HG02571 (cell line): ENCODE data around the gene SLC44A3.
"Not testable (repeated sequence)": the region's sequence is repeated elsewhere in the genome, so short reads cannot be mapped to it uniquely, and the experiment has no call there.

Experiments used
- ATAC-seq: cut with Tn5 transposase; IDR thresholded peaks from one replicate; pipeline ENCODE4 v1.9.1; 2021; ENCODE audit warnings: mild to moderate bottlenecking, moderate library complexity; ENCODE audit not compliant: unreplicated experiment

Gene SLC44A3

GRCh38 chr1:94929351-94930217 is 109.4 kb downstream of the SLC44A3 start:
- no peak for ATAC-seq

- no peak for ATAC-seq
These were observed 111.2 kb downstream of the SLC44A3 start for GRCh38 chr1:94931254-94931841.

GRCh38 chr1:94934551-94934950 is 114.4 kb downstream of the SLC44A3 start:
- ATAC-seq = no peak

GRCh38 chr1:94935034-94935433 is 114.9 kb downstream of the SLC44A3 start:
- ATAC-seq = no peak

- no peak for ATAC-seq
These were observed 115.3 kb downstream of the SLC44A3 start for GRCh38 chr1:94935476-94935875.

GRCh38 chr1:94936861-94937620 is 116.9 kb downstream of the SLC44A3 start:
- no peak for ATAC-seq

GRCh38 chr1:94937820-94938219 is 117.7 kb downstream of the SLC44A3 start:
- no peak for ATAC-seq

GRCh38 chr1:94940738-94941137 is 120.6 kb downstream of the SLC44A3 start:
- no peak for ATAC-seq

GRCh38 chr1:94941480-94941879 is 121.3 kb downstream of the SLC44A3 start:
- ATAC-seq = not testable (repeated sequence)

- no peak for ATAC-seq
These were observed 122.3 kb downstream of the SLC44A3 start for GRCh38 chr1:94942171-94943128.
